ENCODE results near the gene CHST11. TPM values are rescaled to one million over a fixed set of nuclear protein-coding genes. Genes with fewer than 3 reads are reported as not detected.

CHST11 gene
- total RNA-seq, 1 experiment from 2014 or later, result 6.7 TPM

GRCh38 chr12:104683831-104684503, 227.2 kb downstream of the CHST11 start:
- Histone ChIP-seq H3K9me3 (ENCODE audit: control insufficient read depth, low read depth, low read length) (no peaks in the 10 kb centered on the region), H3K4me1 (ENCODE audit: insufficient read depth, low read length) (no peaks in the 10 kb centered on the region), H2AK5ac (ENCODE audit: insufficient read length, low read length) (no peak overlapping the region), H2BK20ac (ENCODE audit: low read depth, low read length, poor library complexity, severe bottlenecking) (no peak overlapping the region), H2AFZ (ENCODE audit: low read length) (no peak overlapping the region), H3K9ac (ENCODE audit: extremely low read depth, insufficient read length, low read length) (no peak overlapping the region), H4K20me1 (ENCODE audit: control insufficient read depth, insufficient read depth, insufficient read length) (no peaks in the 10 kb centered on the region), H3K18ac (ENCODE audit: insufficient read length, low read depth, low read length) (no peak overlapping the region), H3K27ac (ENCODE audit: insufficient read length, low read depth, low read length) (no peak overlapping the region), H3K23me2 (ENCODE audit: insufficient read length, low read depth, low read length, poor library complexity, severe bottlenecking) (no peaks in the 10 kb centered on the region), H4K8ac (replicated peaks; ENCODE audit: insufficient read length, low read depth, low read length) (no peak overlapping the region), H3K79me1 (ENCODE audit: insufficient read depth, low read depth, low read length, poor library complexity, severe bottlenecking) (no peaks in the 10 kb centered on the region), H4K5ac (ENCODE audit: insufficient read length, low read depth, low read length) (no peak overlapping the region), H2BK15ac (ENCODE audit: low read depth, low read length) (no peak overlapping the region), H2BK5ac (ENCODE audit: insufficient read length, low read length) (no peak overlapping the region), H2BK120ac (ENCODE audit: low read depth, low read length, poor library complexity, severe bottlenecking) (no peak overlapping the region), H3K56ac (ENCODE audit: insufficient read length, low read depth, low read length) (no peak overlapping the region), H3K4me2 (ENCODE audit: insufficient read depth, insufficient read length, low read length) (no peak overlapping the region), H3T11ph (ENCODE audit: low read length) (no peak overlapping the region), H3K23ac (ENCODE audit: insufficient read length, low read depth, low read length) (no peak overlapping the region), H3K79me2 (ENCODE audit: insufficient read depth, low read length) (no peaks in the 10 kb centered on the region), H2BK12ac (ENCODE audit: insufficient read length, low read depth, low read length) (no peak overlapping the region), H3K27me3 (ENCODE audit: insufficient read depth, low read length) (no peaks in the 10 kb centered on the region), H4K91ac (ENCODE audit: insufficient read length, low read depth, low read length) (no peak overlapping the region), H3K4ac (ENCODE audit: low read depth, low read length) (no peak overlapping the region), H3K14ac (ENCODE audit: insufficient read depth, low read length) (no peak overlapping the region)
- peaks cover 6 to 8% of the 10 kb centered on the region in 2 experiments for H3K4me1 Mint-ChIP-seq
- H3K9me3 Mint-ChIP-seq, result no peaks in the 10 kb centered on the region
- H3K27ac Mint-ChIP-seq, result no peak overlapping the region
- no peak for DNase-seq
- no peak overlapping the region for H3K4me3 Mint-ChIP-seq
- no CpG with 5 or more reads among the region's 5 CpGs for WGBS (ENCODE audit: extremely low coverage, insufficient read length, low lambda C conversion rate)
- H3K36me3 Mint-ChIP-seq (ENCODE audit: insufficient read depth in 1 of 3, low read depth in 3 of 3), result no peaks in the 10 kb centered on the region
- no peaks in the 10 kb centered on the region for H3K27me3 Mint-ChIP-seq (ENCODE audit: low read depth)
- TF ChIP-seq CTCF (conservative IDR thresholded peaks at IDR 0.05), result no peak
